K562 treated with DMSO at 1 percent for 4 hours (cell line): Measurements from ENCODE around the gene ADGRF3. TPM values are rescaled to one million over a fixed set of nuclear protein-coding genes. Genes with fewer than 3 reads are reported as not detected.

Source experiments
- total RNA-seq: library from RNA; unstranded; fragments of 300-600 nt; gene quantifications from 2 replicates; pipeline ENCODE4 v1.2.3, GENCODE V29; 2022; ENCODE audit not compliant: insufficient read depth

The ADGRF3 gene
- total RNA-seq, result not detected in 2 replicates

GRCh38 chr2:26346454-26347053 is at the start of gene ADGRF3:
ADGRF3 (minus strand) TSS chr2:26346789; CDS start chr2:26346234, 555 bp downstream.

GRCh38 chr2:26345545-26346453 is 790 bp downstream of the ADGRF3 start, which contains the start of gene SELENOI:
SELENOI (plus strand) TSS chr2:26346143; CDS start chr2:26346233, 90 bp downstream.

Other genes with a start within 250 kb of the ADGRF3 start
- gene GAREM2, start 173.7 kb downstream of the ADGRF3 start, total RNA-seq, result 9.5 and 22.1 TPM in 2 replicates
- 232 and 253 TPM in 2 replicates for gene HADHA, start 102.2 kb downstream of the ADGRF3 start, total RNA-seq
- 82.1 and 82.2 TPM in 2 replicates for gene HADHB, start 101.8 kb downstream of the ADGRF3 start, total RNA-seq
- gene SELENOI, start 646 bp downstream of the ADGRF3 start, total RNA-seq, result 5.2 and 7.1 TPM in 2 replicates
- gene DRC1, start 55.1 kb upstream of the ADGRF3 start, total RNA-seq, result not detected in 2 replicates
- not detected in 2 replicates for gene OTOF, start 131.3 kb upstream of the ADGRF3 start, total RNA-seq